HG02610 (cell line): ENCODE measurements around the gene CTIF.

Experiments
- ATAC-seq: cut with Tn5 transposase; IDR thresholded peaks from one replicate; pipeline ENCODE4 v1.9.1; 2021; ENCODE audit warnings: mild to moderate bottlenecking, moderate library complexity; ENCODE audit not compliant: unreplicated experiment

CTIF gene

GRCh38 chr18:48781163-48781987 lies 242.5 kb downstream of the CTIF start:
- no peak for ATAC-seq

DNA sequence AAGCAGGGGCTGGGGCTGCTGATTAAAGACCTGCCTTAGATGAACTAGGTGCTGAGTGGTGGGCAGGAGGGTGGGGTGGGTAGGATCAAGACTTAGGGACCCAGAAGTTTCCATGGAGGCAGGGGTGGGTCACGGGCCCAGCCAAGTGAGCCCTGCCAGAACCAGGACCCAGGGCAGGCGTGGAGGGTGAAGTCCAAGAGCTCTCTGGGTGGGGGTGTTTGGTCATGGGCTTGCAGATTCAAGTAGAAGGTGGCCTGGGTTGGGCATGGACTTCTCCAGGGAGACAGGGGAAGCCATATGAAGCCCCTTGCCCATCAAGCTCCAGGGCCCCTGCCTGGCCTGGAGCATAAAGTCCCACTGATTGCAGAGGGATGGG lies 243.1 kb downstream of the CTIF start:
- no peak for ATAC-seq

GRCh38 chr18:48782381-48782861 lies 243.6 kb downstream of the CTIF start:
- ATAC-seq = no peak

DNA sequence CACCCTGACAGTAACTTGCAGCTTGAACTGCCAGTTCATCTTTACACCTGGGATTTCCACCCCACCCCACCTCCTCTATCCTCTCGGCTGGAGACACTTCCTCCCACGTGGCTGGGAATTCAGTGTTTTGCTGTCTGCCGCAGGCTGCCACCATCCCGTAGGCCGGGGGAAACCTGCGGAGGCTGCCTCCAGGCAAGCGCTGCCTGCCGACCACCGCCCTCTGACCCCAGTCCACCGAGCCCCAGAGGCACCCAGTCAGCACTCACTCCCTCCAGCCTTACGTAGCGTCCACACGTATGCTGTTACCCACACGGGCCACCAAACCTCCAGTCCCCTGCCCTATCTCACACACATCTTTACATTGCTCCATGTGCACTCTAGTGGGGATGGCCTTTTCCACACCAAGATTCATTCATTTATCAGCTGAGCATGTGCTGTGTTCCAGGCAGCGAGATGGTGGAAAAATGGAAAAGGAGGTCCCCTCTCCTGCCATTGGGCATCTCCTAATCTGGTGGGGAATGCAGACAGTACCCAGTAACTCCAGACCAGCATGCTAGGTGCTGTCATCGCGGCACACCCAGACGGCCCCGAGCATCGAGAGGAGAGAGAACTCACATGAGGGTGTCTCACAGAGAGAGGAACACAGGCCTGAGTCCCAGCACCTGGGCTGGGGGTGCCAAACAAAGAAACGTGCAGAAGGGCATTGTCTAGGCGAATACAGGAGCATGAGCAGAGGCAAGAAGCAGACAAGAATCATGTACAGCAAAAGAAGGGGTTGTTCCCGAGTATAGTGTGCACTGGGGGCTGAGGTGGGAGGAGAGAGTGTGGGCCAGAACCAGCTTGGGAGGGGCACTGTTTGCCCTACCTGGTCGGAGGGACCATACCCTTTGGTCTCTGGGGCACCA lies 245.0 kb downstream of the CTIF start:
- ATAC-seq = no peak

GRCh38 chr18:48784656-48785055 lies 245.8 kb downstream of the CTIF start:
- no peak for ATAC-seq

DNA sequence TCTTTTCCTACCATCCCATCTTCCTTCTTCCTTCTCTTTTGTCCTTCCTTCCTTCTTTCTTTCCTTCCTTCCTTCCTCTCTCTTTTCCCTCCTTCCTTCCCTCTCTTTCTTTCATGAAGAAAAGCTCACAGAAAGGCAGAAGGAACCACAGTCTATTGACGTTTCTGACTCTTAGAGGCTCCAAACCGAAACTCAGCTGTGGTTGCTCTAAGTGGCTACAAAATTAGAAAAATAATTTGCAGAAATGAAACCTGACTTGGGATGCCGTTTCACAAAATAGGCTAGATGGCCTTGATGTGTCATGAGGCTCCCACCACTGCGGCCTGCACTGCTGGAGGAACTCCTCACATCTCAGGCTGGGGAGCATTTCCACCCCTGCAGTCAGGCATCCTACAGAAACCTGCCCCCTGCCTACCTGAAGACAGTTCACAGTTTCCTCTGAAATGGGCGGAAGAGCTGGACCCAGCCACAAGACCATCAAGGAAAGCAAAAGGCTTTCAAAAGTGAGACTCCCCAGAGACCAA lies 246.3 kb downstream of the CTIF start:
- ATAC-seq = peak; percentile 82

GRCh38 chr18:48785736-48786454 lies 247.1 kb downstream of the CTIF start:
- no peak for ATAC-seq

DNA sequence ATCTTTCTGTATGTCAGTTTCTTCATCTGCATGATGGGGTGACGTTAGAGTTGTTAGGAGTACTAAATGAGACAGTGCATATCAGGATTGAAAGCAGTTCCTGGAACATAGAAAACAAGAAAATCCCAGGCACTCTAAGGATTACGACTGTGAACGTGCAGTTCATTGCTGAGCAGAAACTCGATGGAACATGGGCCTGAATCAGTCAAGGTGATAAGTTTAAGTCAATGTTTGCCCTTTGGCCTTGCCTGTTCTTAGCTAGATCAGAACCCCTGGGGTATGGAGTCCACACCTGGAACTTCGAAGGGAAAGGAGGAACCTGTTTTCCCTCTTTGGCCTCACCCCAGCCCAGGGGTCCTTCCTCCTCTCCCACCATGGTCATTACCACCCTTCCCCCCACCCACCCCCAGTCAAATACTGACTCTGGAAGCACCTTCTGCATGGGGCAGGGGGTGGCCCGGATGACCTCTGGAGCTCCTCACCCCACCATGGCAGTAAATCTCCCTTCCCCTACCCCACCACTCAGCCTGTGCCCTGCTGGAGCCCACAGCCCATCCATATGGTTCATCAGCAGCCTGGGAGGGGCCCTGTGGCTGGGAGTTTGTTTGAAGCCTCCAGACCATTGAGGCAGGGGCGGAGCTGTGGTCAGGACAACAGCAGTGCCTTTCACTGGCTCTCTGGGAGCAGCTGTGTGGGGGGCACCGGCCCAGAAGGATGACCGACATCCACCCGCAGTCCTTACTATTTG lies 247.8 kb downstream of the CTIF start:
- no peak for ATAC-seq

- ATAC-seq = no peak
These were observed 248.6 kb downstream of the CTIF start for GRCh38 chr18:48787203-48788151.

DNA sequence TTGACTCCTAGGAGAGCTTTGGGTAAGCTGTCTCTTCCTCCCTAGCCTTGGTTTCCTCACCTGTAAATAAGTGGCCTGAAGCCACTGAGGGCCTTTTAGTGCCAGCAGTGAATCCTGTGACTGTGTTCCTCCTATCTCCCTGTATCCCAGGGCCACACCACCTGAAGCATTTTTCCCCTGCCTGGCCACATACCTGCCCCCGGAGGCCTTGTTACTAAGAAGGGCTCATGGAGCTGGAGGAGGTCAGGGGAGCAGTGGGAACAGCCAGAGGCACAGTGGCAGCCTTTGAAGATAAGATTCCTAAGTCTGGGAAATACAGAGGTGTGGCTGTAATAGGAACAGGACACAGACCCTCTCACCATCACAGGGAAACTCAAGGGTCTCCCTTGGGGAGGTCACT lies 249.5 kb downstream of the CTIF start:
- ATAC-seq = no peak

GRCh38 chr18:48789259-48789812 lies 250.5 kb downstream of the CTIF start:
- ATAC-seq = no peak

- no peak for ATAC-seq
These were observed 251.5 kb downstream of the CTIF start for GRCh38 chr18:48790226-48790863.

DNA sequence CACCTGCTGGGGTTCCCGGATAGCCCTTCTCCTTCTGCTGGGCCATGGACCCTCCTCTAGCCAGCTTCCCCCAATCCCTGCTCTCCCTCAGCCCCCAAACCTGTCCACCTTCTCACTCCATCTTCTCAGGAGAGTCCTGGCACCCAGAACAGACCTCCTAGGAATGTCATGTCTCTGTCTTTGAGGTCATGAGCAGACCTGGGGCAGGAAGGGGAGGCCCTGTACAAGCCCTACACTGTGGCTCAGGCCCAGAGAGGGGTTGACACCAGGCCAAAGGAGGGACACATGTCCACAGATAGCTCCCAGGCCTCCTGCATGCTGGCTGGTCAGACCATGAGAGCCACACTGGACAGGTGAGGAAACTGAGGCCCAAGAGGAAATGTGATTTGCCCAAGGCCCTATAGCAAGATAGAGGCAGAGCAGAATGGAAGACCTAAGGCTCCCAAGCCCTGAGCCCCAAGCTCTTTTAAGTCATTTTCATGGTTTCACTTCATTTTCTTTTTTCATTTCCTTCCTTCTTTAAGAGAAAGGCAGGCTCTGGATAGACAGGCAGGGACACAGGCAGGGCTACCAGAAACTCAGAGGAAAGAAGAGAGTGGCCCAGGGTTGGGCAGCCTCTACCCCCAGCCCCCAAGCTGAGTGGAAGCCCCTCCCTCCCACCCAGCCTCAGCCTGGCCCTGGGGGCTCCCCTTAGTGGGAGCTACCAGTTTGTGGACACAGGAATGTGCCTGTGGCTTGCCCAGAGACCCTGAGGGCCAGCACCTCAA lies 252.2 kb downstream of the CTIF start:
- ATAC-seq = no peak

DNA sequence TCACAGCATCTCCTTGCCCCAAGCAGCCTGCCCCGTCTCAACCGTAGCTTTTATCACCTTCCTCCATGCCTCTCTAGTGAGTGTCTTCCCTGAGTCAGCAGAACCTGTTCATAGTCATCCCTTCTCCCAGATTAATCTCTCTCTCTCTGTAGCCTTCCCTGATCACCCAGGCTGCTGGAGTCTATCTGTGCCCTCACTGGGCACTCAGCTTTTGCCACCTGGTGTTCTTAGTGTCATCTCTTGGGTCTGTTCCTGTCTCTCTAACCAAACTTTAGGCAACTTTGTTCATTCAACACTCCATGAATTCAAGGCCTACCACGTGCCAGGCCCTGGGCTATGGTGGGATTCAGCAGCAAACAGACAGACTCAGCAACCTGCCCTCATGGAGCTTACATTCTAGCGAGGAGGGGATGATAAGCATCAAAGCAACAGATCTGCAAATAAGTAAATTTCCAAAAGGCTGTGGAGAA lies 252.8 kb downstream of the CTIF start:
- no peak for ATAC-seq

GRCh38 chr18:48792141-48792540 lies 253.3 kb downstream of the CTIF start:
- ATAC-seq = no peak

- no peak for ATAC-seq
These were observed 254.0 kb downstream of the CTIF start for GRCh38 chr18:48792611-48793380.
